ENCODE data around the gene CHDH. TPM values are rescaled to one million over a fixed set of nuclear protein-coding genes. Genes with fewer than 3 reads are reported as not detected.

The CHDH gene
- total RNA-seq, 1 experiment from 2014 or later, result 5.6 TPM

DNA sequence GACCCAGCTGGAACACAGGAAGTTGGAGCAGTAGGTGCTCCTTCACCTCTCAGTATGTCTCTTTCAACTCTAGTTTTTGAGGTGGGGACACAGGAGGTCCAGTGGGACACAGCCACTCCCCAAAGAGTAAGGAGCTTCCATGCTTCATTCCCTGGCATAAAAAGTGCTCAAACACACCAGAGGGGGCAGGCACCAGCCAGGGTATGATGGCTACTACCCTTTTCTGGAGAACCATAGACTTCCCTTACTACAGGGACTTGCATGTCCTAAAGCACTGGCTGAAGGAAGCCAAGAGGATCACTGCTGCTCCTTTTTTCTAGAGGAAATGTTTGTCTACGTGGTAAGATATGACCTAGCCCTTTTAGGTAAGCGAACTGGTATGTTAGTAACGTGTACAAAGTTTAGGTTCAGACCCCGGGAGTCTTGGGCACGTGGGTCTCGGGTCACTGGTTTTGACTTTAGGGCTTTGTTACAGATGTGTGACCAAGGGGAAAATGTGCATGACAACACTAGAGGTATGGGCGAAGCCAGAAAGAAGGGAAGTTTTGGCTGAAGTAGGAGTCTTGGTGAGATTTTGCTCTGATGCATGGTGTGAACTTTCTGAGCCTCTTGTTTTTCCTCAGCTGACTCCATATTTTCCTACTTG lies 12.0 kb upstream of the CHDH start:
- in situ Hi-C loops (cut with HindIII; ENCODE audit: low sequenced_read_pairs), result no loop called here

DNA sequence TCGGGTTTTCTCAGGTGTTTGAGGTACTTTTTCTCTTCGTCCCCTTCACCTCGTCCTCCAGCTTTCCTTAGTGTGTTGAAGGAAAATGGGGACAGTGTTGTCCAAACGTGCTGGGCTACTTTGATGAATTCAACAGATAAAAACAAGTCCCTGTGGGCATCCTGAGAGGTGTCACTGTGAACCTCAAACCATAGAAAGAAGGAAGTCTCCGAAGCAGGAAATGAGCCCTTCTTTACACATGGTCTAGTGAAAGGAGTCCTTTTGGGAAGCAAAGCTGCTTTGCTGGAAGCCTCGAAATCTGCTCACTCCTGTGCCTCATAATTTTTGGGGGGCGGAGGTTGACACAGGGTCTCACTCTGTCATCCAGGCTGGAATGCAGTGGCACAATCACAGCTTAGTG lies 10.7 kb upstream of the CHDH start:
- no peak for DNase-seq (ENCODE audit: low spot score)
- in situ Hi-C loops (cut with HindIII; ENCODE audit: low sequenced_read_pairs), result no loop called here

More for the DNA sequence above, 12.0 kb upstream of the CHDH start:
- no peak for DNase-seq (ENCODE audit: low spot score)

DNA sequence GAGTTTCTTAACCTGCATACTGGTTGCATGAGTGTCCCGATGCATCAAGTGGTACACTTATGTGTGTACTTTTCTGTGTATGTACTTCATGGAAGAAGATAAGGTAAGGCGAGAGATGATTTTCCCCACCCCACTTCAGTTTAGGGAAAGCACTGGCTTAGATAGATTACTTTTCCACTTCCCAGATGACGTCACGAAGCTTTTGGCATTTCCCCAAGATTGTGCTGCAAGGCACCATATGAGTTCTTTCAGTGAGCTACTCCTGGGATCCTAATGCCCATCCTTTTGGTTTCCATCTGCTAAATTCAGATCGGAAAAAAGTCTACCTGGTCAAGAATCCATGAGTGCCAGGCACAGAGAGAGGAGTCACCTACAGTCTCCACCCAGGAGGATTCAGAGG lies 4.7 kb upstream of the CHDH start:
- DNase-seq (ENCODE audit: low spot score), result peak; percentile 43
- in situ Hi-C loops (cut with HindIII; ENCODE audit: low sequenced_read_pairs), result no loop called here

DNA sequence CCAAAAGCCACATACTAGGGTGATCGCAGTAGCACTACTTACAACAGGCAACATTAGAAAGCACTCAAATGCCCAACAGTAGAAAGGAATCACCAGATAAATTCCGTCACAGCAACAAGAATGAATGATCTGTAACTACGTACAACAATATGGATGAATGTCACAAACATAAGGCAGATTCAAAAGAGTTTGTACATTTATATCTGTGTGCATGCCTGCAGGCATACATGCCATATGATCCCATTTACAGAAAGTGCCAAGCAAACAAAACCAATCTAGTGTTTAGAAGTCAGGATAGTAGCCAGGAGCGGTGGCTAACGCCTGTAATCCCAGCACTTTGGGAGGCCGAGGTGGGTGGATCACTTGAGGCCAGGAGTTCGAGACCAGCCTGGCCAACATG lies 3.7 kb upstream of the CHDH start:
- DNase-seq (ENCODE audit: low spot score), result no peak
- in situ Hi-C loops (cut with HindIII; ENCODE audit: low sequenced_read_pairs), result no loop called here

DNA sequence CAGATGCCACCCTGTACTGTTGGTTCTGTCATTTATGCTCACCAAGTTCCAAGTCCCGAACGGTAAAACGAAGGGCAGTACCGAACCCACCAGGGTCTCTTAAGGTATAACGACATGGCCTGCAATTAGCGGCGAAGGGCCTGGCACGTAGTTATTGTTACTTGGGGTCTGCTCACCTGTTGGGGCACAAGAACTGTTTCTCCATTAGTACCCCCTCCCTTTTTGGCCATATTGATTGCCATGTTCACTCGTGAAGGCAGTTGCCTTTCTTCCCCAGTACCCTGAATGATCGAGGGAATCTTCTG lies 584 bp upstream of the CHDH start:
- DNase-seq (ENCODE audit: low spot score), result no peak
- in situ Hi-C loops (cut with HindIII; ENCODE audit: low sequenced_read_pairs), result no loop called here

DNA sequence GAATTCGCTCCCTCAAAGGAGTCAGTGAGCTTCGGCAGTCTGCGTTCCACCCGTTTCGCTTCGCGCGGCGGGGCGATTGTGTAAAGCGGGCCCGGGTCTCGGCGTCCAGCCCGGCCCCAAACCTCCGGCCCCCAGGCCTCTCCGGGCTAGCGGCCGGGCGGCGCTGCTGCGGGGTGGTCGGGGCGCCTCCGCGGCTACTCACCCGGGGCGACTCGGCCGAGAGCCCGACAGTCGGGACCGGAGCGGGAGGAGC lies 412 bp downstream of the CHDH start:
- in situ Hi-C loops (cut with HindIII; ENCODE audit: low sequenced_read_pairs), result no loop called here
- DNase-seq (ENCODE audit: low spot score), result no peak

DNA sequence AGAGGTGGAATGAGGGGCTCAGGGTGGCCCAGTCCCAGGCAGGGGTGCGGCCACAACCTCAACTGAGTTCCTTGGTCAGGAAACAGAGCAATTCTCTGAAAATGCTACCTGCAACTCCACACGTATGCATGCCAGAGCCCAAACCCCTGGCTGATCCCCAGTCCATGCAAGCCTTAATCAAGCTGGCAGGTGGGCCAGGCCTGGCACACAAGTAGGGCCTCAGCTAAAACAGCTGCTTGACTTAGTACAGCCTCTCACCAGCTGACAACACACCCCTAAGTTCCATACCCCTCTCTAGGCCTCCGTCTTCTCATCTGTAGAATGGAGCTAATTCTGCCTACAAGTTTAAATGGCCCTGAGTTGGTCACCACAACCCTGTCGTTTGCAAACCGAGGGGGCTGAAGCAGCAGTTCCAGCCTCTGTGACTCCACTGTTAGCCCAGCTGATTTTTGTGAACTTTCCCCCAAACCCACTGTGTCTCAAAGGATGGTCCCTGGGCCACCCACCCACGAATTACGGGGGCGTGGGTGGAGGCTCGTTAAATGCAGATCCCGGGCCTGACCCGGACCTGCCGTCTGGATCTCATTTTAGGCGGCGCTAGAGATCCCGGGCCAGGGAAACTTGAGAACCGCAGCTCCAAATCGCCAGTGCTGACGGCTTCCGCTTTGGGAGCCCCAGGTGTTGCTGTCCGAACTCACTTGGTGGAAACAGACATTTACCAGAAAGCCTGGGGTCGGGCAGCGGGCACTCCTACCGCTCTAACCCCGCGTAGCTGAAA lies 927 bp downstream of the CHDH start:
- DNase-seq (ENCODE audit: low spot score), result peak; percentile 69
- in situ Hi-C loops (cut with HindIII; ENCODE audit: low sequenced_read_pairs), result no loop called here

DNA sequence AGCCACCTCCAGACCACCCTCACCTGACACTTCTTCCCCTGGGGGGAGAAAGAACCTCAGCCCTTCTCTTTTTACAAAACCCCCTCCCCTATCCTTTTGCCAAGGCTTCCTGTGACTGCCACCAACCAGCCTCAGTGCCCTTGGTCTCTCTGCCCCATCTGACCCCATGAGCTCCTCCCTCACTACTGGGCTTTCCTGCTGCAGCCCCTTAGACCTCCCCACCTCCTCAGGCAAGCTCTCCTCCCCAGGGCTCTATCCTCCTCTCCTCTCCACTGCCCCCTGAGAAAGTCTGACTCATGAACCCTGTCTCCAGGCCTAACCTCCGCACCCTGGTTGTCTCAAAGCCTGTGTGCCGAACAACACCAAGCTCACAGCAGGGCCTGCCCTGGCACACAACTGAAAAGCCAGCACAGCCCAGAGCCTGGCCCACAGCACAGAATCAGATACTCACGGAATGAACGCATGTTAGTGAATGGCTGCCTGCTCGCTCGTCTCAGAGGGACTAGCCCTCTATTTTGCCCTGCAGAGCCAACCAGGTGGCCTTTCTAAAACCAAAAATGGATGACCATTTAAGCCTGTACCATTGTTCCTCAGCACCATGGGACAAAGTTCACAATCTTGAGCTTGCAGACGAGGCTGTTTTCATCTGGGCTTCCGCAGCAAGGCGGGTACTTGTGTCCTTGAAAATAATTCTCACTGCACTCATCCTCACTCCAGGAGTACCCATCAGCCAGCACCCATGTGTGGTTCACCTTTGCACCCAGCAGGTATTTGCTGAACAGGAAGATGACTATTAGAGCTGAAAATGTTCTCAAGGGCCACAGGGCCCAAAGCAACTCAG lies 1.7 kb downstream of the CHDH start:
- peak; percentile 56 for DNase-seq (ENCODE audit: low spot score)
- in situ Hi-C loops (cut with HindIII; ENCODE audit: low sequenced_read_pairs), result no loop called here

DNA sequence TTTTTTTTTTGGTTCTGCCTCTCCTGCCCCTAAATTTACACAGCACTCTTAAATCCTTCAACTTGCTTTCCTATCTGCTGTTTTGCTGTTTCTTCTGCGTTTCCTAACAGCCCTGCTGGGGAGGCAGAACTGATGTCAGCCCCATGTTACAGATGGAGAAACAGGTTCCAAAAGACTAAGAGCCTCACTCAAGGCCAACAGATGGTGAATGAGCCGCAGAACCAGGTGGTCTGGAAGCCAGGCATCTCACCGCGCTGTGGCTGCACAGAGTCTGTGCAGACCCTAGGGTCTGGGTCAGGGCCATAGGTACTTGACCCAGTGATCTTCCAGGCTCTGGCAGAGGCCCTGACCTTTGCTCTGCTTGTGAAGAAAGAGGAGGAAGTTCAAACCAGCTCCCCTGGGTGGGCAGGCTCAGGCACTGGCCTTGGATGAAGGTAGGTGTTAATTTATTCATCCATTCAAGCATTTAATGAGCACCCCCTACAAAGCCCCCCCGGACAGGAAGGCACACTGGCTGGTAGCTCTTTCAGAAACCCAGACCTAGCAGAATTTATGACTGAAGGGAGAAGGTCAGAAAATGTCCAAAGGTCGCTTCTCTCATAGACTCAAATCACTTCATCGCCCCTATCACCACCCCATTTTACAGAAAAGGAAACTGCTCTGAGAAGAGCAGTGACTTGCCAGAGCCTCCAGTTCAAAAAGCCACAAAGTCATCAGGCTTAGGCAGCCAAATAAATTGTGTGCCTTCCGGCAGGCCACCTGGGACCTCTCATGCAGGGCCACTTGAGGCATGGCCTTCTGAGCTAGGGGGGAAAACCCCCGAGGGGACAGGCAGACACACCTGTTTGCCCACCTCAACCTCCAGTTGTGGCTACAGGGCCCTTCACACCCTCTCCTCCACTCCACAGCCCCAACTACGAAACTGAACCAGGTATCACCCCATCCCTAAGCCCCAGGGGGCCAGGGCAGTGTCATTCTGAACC lies 2.7 kb downstream of the CHDH start:
- peak; percentile 86 for DNase-seq (ENCODE audit: low spot score)
- in situ Hi-C loops (cut with HindIII; ENCODE audit: low sequenced_read_pairs), result no loop called here

DNA sequence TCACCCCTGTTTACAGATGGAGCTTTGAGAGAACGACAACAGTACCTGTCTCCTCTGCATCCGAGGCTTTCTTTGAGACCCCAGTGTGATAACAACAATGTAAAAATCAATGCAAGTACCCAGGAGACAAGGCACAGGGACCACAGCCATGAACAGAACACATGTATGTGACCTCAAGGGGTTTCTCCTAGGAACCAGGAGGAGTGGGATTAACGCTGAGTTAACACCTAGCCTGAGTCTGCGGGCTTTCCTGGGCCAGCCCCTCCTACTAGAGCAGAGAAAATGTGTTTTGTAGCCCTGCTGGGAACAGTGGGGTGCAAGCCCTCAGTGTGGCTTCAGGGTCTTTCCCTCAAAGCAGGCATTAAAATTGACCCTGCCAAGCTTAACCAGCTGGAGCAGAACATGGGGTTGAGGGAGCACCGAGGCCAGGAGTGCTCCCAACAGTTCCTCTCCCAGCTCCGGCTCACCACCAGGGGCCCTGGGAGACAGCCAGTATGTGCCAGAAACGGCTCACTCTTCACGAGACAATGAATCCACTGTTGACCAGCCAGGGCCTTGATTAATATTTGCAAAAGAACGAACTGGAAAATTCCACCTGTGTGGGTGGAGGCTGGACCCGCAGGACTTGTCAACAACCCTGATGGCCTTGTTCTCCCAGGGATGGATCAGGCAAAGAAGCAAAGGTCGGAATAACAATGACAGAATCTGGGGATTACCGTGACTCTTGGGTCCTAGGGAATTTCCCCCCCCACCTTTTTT lies 3.6 kb downstream of the CHDH start:
- in situ Hi-C loops (cut with HindIII; ENCODE audit: low sequenced_read_pairs), result no loop called here

DNA sequence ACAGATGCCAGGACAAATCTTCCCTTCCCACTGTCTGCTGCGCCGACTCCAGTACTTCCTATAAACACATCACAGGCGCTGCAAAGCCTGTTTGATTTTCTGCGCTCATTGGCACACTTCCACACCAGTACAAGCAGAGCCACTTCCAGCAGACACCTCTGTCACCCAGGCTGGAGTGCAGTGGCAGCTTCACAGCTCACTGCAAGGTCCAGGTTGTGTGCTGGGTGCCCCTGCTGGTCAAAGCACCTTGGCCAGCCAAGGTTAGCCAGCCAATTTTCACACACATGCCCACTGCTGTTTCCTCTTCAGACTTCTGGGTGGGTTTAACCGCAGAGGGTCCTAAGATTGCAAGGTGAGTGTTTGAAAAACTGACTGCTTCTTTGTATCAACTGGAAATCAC lies 4.9 kb downstream of the CHDH start:
- in situ Hi-C loops (cut with HindIII; ENCODE audit: low sequenced_read_pairs), result no loop called here

More for the DNA sequence above, 3.6 kb downstream of the CHDH start:
- DNase-seq (ENCODE audit: low spot score), result peak; percentile 93

DNA sequence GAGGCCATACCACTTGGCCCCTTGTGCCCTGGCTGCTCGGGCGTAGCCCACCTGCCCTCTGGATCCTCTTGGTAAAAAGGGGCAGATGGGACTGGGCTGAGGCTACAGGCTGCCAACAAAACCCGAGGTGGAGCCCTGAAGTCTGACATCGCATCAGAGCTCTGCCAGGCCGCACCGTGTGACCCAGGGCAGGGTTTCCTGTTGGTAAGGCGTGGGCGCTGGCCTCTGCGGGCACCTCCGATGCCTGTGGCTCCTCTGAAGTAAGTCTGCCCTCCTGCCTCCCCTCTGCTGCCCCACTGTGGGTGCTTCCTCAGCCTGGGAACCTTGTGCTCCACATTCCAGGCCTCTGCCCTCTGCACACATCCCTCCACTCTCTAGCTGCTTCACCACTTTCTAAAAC lies 8.9 kb downstream of the CHDH start:
- in situ Hi-C loops (cut with HindIII; ENCODE audit: low sequenced_read_pairs), result no loop called here
- DNase-seq (ENCODE audit: low spot score), result no peak

More for the DNA sequence above, 4.9 kb downstream of the CHDH start:
- DNase-seq (ENCODE audit: low spot score), result peak; percentile 19

DNA sequence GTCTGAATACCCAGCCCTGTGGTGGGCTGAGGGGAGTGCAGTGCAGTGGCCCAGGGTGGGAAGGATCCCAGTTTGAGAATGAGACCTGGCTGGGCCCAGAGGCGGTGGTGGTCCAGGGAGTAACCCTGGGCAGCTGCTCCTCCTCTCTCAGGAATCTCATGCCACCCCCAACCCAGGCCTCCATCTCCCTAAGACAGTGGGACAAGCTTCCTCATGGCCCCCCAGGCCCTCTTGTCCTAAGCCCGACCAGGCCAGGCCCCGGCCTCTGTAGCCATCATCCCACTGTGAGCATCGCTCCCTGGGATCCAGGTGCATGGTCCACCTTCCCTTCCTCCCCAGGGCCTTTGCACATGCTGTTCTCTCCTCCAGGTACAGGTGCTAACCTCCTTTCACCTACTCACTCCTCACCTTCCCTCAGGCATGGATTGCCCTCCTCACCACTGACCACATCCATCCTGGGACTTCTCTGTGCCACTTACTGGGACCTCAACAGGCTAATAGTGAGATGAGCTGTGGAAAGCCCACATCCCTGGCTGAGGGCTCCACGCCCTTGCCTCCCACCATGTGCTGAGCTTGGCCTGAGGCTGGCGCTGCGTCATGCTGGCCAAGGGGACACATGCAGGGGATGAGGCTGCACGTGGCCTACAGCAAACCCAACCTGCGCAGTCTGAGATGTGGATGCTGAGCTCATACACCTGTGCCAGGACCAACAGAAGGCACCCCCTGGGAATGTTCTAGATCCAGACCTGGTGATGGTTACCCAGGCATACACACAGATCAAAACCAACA lies 9.9 kb downstream of the CHDH start:
- in situ Hi-C loops (cut with HindIII; ENCODE audit: low sequenced_read_pairs), result no loop called here
- no peak for DNase-seq (ENCODE audit: low spot score)

DNA sequence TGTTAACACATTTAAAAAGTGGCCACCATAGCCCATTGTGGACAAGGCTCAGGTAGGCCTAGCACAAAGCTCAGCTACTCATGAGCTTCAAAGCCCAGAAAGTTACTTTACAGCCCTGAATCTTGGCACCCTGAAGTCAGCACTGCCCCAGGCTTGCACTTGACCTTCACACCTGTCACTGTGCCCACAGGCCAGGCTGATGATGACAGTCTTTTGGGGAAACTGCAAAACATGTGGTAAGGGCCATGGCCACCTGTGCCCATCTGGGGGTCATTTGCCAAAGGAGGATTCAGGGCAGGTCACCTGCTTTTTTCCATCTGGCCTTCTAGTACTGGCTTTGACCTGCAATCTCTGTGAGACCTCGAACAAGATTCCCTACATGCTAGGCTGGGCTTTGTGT lies 11.0 kb downstream of the CHDH start:
- in situ Hi-C loops (cut with HindIII; ENCODE audit: low sequenced_read_pairs), result no loop called here
- no peak for DNase-seq (ENCODE audit: low spot score)

DNA sequence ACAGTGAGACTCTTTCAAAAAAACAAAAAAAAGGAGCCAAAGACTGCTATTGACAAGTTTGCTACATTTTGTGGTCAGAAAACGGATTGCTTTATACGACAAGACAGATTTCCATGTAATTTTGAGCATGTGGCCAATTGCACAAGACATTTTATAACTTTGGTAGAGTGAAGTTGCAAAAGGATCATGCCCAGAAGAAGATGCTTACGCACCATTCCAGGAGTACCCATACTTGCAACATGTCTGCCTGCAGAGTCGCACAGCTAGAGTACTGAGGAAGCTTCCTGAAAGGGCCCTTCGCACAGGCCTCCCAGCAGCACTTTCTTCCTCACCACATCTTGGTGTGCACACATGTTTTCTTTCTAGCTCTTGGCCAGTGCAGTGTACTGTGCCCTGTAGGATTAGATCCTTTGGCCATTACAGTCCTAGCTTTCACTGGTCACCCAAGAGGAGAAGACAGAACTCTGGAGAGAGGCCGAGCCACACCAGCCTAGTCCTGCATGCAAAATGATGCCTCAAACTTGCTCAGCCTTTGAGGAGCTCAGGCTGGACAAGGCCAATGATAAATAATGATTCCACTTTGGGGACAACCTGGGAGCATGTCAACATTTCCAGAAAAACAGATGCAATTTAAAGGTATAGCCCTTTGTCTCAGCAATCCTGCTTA lies 11.7 kb downstream of the CHDH start:
- in situ Hi-C loops (cut with HindIII; ENCODE audit: low sequenced_read_pairs), result no loop called here
- no peak for DNase-seq (ENCODE audit: low spot score)

DNA sequence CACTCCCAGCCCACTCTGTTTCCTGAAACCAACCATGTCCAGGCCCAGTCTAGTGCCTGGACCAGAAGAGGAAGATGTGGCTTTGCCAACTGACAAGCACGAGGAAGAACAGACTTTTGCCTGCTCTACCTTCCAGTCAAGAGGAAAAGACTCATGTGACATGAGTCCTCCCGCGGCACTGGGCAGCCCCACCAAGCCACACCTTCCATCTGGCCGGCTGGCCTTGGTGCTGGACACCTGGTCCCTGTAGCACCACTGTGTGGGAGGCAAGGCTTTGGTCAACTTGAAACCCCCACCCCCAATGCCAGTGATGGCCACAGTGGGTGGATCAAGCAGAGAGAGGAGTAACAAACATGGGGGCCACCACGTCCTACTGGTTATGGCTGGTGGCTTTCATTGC lies 12.5 kb downstream of the CHDH start:
- no peak for DNase-seq (ENCODE audit: low spot score)
- in situ Hi-C loops (cut with HindIII; ENCODE audit: low sequenced_read_pairs), result no loop called here

DNA sequence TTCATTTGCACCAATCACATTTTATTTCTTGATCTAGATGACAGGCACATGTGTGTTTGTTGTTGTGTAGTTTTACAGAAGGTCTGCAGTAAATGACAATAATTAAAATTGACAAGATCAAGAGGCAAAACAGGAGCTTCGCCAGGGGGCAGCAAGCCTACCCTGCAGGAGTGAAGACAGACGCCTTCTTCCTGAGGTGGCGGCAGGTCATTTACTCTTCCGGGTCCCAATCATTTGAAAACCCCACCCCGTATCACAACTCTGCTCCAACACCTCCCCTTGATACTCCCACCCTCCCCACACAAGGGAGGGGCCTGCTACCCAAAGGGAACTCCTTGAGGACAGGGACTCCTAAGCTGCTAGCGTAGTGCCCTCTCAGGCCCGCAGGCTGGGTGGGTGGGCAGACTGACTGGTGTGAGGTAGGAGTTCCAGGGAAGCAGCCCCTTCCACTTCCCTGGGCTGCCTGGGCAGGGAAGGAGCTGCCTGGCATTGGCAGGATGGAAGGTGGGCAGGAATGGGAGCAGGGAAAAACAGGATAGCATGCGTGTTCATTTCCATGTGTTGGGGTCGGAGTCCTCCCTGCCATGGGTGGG lies 13.1 kb downstream of the CHDH start:
- no peak for DNase-seq (ENCODE audit: low spot score)
- in situ Hi-C loops (cut with HindIII; ENCODE audit: low sequenced_read_pairs), result no loop called here

All from G401 (cell line).